PC-9 (cell line): ENCODE measurements around the gene BPTF.

Source experiments
- EZH2 ChIP-seq: fragments of 200-600 bp; sonication (generic); IDR thresholded peaks from 2 replicates; pipeline ENCODE4 v1.8.0; 2017; ENCODE audit warnings: antibody characterized with exemption, low read depth
- TF ChIP-seq, protein P1 (sequence below): fragments of 200-600 bp; sonication (generic); conservative IDR thresholded peaks from 2 replicates; pipeline ENCODE4 v1.6.1; 2017; ENCODE audit warnings: mixed run types, antibody characterized with exemption, mild to moderate bottlenecking, moderate library complexity

DNA sequence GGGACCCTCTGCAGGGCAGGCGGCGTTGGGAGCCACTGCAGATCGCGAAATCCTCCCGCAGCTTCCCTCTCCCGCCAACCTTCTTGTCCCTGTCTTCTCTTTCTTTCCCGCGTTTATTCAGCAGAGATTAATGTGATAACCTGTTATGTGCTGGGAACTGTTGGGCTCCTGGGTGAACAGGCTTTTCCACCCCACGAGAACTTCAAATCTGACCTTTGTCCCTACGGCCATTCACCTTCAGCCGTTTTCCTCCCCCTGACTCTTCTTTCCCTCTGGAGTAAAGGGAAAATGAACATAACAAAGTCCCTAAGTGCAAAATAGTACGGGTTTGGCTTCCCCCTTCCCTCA, 195.1 kb downstream of the BPTF start:
- TF ChIP-seq, protein P1, sequence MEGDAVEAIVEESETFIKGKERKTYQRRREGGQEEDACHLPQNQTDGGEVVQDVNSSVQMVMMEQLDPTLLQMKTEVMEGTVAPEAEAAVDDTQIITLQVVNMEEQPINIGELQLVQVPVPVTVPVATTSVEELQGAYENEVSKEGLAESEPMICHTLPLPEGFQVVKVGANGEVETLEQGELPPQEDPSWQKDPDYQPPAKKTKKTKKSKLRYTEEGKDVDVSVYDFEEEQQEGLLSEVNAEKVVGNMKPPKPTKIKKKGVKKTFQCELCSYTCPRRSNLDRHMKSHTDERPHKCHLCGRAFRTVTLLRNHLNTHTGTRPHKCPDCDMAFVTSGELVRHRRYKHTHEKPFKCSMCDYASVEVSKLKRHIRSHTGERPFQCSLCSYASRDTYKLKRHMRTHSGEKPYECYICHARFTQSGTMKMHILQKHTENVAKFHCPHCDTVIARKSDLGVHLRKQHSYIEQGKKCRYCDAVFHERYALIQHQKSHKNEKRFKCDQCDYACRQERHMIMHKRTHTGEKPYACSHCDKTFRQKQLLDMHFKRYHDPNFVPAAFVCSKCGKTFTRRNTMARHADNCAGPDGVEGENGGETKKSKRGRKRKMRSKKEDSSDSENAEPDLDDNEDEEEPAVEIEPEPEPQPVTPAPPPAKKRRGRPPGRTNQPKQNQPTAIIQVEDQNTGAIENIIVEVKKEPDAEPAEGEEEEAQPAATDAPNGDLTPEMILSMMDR, result no peak
- no peak for TF ChIP-seq EZH2
